ENCODE results near the gene BATF3.
"Not testable (repeated sequence)": the region's sequence is repeated elsewhere in the genome, so short reads cannot be mapped to it uniquely, and the experiment has no call there.

The BATF3 gene

DNA sequence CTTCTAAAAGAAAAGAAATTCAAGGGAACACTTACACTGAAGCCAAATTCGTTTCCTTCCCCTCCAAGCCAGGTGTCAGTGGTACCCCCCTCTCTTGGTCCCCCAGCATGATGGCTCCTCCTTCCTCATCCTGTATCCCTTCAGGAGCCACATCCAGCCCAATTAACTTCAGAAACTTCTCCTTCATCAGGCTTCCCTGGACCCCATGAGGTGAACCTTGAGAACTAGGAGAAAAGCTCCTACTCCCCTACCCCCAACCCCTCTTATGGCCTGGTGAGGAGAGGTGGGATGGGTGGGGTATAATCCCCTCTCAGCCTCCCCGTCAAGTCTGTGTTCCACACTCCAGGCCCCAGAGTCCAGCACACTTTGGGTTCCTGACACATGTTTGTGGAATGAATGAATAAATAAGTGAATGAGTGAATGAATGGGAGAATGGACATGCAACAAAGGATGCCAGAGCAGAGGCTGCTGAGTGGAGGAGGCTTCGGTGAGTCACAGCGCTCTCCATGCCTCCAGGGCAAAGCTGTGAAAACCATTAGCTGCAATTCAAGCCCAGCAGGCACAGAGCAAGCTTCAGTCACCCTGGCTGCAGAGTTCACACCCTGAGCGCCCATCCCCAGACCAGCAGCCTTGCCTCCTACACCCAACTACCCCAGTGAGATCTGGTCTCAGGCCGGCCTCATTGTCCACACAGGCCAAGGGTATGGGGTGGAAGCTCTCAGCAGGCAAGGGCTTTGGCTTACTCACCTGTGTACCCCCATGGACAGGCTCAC lies 43.8 kb downstream of the BATF3 start:
- DNase-seq, result no peak

DNA sequence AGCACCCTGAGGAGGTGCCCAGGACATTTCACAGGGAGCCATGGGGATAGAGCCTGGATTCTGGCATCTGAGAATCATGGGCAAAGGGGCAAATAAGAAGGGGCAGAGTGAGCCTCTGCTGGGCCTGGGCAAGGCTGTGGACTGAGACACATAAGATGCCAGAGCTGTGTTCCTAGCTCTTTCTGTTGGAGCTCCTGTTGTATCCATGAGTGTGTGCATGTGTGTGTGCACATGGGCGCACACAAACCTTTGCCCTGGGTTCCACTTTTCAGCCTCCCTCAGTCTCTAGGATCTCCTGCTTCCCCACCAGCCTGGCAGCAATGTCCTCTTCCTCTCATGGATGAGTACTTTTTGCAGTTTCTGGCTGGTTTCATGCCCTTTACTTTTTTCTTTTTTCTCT lies 47.0 kb downstream of the BATF3 start:
- DNase-seq, result no peak

DNA sequence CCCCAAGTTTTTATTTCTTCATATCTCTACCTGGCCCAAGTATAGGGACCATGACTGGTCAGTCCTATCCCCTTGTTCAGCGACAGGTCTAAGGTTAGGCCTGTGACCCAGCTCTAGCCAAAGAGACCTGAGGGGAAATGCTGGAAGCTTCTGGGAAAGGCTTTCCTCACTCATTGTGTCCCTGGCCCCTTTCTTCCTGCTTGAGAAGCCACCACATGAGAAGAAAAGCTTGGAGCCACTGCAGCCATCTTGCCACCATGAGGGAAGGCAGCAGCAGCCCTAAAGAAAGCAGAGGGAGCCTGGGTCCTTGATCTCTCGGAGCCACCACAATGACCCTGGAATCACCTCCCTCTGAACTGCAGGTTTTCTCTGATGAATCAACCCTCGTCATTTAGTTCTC lies 47.7 kb downstream of the BATF3 start:
- no peak for DNase-seq

DNA sequence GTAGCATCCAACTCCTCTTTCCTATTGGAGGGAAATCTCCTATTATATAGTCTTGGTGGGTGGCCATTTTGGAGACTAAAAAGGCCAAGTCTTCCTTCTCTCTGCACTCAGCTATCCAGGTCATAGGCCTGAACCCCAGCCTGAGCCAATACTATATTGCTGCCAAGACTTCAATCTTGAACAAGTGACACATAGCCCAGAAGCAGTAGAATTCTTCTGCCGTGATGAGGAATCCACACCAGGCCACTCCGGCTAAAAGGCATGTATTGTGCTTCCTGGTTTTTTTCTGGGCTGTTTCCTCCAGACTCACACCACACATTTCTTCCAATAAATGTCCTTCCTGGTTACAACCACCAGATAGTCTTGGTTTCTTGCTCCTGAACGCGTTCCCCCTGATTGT lies 48.1 kb downstream of the BATF3 start:
- DNase-seq, result no peak

DNA sequence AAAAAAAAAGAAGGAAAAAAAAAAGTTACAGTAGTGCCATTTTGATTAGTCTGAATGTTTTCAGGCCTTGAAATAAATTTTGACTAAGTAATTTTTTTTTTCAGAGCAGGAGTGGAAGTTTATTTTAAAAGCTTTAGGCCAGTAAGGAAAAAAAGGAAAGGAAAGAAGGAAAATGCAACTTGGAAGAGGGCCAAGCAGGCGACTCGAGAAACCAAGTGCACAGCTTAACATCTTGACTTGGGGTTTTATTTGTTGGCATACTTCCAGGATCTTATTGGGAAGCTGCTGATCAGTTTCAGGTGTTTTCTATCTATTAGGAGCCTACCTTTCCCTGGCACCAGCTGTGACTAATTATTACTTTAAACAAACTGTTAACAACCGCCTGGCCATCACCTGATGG lies 49.4 kb downstream of the BATF3 start:
- DNase-seq, result no peak

DNA sequence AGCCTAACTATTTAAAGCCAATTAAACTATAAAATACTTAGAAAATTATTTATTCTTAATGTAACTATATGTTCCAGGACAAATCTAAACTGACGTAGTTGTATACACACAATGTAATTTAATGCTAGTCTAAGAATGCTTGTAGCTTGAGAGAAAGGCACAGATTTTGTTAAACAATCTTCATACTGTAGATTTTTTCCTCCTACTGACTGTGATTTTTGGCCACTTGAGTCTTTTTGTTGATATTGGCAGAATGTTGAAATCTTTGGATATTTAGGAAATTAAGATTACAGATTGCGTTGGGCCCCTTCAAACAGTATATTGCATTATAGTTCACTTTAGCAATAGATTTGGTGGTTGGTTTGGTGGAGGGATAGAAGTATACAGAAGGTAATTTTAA lies 50.6 kb downstream of the BATF3 start:
- DNase-seq, result no peak

DNA sequence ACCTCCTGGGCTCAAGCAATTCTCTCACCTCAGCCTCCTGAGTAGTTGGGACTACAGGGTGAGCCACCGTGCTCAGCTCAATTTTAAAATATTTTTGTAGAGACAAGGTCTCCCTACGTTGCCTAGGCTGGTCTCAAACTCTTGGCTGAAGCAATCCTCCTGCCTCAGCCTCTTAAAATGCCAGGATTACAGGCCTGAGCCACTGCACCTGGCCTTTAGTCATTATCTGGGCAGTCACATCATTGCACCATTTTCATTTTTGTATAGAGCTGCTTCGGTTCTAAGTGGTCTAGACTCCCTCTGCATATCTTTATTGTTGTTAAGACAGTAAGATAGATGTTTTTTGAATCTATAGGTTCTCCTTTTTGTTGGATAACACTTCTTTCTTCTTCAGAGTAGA lies 51.2 kb downstream of the BATF3 start:
- no peak for DNase-seq

DNA sequence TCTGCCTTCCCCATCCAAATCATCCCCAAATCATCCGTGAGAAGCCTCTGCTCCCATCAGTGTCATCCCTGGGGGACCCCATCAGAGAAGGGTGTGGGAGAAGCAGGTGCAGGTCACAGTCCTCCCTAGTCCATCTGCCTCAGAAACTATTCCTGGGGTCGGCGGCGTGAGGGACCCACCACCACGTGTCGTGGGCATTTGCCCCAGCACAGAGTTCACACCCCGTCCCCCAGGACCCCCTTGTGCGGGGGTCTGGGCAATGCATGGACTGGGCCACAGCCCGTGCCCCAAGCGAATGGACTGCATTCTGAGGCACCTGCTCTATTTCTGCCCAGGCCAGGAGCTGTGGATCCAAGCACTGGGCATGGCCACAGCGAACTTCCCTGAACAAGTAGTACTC lies 52.6 kb downstream of the BATF3 start:
- no peak for DNase-seq

DNA sequence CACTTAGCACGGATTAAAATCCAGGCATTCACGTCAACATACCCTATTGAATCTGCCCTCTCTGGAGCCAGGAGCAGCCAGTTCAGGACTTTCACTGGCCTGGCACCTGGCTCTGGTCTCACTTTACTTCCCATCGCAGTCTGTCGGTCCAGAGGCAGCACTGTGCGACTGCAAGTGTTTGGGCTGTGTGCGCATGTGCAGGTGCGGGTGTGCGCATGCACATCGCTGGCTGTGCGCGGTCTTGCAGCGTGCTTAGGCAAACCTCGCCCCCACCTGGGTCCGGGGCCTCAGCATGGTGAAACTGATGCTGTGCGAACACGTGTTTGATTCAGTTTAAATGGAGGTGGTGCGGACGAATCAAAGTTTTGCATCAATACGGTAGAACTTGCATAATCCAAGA lies 53.1 kb downstream of the BATF3 start:
- DNase-seq, result no peak

DNA sequence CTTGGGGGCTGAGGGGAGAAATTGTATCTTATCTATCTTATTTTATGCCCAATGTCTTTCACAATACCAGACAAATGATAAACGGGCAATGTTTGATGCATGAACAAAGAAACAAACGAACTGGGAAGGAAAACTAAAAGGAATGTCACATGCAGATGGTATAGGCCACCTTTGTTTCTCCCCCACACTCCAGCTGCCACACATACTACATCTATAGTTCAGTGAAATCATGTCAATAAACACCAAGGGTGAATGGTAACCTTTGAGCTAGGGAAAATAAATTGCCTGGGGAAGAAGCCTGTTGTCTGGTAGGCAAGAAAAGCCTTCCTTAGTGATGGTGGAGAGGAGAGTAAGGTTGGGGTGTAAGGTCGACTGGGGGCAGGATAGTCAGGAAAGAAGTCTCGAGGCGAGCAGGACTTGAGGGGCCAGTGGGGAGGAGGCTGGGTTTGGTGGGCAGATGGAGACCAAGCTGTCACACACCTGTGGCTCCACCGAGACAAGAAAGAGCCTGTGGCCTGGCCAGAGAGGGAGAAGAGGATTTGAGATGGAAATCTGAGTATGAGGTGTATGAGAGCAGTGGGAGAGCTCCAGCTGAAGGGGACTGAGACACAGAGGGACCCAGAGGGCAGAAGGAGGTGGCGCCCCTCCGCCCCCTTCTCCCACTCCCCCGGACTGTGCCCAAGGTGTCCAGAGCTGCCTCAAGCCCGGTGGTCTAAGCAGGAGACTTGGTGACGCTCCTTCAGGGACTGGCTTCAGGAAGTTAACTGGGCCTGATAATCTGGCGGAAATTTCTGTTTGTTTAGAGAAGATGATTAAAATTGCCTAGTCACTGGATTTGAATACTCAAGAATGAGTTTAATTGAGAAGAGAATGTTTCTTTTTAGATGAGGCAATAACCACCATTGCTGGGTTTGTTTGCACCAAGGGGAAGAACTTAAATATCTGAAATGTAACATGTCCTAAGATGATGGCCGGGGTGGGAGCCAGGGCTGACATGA lies 53.8 kb downstream of the BATF3 start:
- DNase-seq, result no peak

DNA sequence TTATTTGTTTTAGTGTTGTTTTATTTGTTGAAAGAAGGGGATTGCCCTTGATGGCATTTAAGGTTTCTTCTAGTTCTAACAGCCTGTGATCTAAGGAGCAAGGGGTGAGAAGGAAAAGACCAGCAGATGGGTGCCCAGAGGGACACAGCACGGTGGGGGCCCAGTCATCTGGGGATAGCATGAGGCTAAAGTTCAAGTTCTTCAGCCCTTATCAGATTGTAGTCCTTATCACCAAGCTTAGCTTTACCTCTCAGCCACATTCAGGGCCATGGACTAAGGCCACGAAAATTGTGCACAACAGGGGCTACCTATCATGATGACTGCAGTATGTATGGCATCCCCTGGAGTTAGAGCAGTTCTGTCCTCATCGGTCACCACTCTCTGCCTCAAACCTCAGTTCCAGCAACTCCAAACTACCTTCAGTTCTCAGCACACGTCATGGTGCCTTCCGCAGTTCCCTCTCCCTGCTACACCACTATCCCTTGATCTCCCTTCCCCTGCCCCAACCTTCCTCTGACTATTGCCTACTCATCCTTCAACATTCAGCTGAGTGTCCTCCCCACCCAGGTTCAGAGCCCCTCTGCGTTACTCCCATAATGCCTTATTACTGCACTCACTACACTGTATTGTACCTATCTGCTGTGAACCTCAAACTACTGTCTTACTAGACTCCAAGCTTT lies 54.6 kb downstream of the BATF3 start:
- DNase-seq, result no peak

DNA sequence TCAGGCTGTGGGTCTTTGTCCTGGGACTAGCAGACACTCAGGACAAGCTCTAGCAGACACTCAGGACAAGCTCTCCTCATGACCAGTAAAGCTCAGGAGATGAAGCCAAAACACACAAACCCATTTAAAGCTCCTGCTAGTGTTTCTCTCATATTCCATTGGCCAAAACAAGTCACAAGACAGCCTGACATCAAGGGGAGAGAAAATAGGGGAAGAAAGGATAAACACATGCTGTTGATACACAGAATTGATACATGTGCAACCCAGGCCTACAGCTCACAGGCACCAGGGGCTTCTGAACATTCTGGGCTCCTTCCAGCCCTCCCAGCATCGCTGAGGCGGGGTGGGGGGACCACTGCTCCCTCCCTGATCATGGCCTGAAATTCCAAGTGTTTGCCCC lies 55.8 kb downstream of the BATF3 start:
- no peak for DNase-seq

DNA sequence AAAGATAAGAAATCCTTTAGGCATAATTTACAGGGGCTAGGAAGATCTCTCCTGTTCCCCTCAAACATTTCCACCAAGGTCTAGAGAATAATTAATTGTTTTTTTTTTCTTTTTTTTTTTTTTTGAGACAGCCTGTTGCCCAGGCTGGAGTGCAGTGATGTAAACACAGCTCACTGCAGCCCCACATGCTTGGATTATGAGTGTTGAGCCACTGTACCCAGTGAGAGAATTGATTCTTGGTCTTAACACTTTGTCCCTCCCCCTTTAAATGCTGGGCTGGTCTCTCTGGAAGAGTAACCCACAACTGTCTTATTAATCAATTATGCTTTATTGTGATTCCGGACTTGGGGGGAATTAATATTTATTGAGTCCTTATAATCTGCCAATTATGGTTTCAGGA lies 57.7 kb downstream of the BATF3 start:
- DNase-seq, result no peak

DNA sequence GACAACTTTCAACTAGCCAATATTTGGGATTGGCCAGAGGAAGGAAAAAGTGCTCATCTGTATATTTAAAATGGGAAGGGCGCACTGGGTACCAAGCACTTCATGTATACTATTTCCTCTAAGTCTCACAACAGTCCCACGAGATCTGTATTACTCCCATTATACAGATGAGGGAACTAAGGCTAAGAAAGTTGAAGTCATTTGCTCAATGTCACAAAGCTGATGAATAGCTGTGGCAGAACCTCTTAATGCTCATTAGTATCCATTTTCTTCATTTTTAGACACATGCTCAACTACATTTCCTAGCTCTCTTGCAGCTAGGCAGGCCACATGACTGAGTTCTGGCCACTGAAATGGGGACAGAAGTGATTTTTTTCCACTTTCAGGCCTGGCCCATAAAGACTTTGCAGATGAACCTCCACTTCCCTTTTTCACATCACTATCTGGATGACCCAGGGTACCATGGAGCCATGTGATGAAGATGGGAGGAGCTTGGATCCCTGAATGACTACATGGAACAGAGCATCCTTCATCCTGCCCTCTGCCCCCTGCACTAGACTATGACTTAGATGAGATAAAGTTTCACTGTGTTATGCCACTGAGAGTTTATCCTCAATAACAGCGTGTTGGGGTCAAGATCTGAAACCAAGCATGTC lies 59.3 kb downstream of the BATF3 start:
- no peak for DNase-seq

DNA sequence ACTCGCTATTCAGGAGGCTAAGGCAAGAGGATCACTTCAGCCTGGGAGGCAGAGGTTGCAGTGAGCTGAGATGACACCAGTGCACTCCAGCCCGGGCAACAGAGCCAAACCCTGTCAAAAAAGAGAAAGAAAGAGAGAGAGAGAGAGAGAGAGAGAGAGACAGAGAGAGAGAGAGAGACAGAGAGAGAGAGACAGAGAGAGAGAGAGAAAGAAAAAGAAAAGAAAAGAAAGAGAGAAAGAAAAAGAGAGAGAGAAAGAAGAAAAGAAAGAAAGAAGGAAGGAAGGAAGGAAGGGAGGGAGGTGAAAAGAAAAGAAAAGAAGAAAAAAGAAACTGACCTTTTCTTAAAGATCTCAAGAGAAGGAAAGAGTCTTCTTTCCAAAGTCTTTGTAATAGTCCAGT lies 60.1 kb downstream of the BATF3 start:
- DNase-seq, result not testable (repeated sequence)

DNA sequence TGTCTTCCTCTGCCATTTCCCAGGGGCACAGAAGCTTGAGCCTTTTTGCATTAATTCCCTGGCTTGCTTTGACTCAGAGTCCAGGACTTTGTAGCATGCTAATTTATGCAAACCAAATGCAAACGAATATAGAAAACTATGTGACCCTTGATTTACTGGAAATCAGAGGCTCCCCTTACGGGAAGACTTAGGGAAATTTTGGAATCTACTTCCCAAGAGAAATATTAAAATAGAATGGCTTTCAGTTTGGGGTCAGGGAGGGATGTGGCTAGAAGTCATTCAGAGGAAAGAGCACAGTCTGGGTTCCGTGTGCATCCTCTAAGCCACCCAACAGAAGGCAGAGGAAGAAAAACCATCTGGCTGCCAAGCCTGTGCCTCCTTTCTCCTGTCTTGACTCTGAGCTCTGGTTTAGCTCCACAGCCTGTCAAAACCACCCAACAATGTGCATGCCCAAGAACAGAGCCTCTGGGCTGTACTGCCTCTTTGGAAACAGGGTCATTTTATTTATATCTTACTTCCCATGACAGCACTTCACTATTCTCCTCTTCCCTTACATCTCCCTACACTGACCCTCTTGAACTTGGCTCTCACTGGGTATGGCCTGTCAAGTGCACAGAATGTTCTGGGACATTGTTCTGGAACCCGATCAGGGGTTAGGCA lies 61.0 kb downstream of the BATF3 start:
- DNase-seq, result no peak

DNA sequence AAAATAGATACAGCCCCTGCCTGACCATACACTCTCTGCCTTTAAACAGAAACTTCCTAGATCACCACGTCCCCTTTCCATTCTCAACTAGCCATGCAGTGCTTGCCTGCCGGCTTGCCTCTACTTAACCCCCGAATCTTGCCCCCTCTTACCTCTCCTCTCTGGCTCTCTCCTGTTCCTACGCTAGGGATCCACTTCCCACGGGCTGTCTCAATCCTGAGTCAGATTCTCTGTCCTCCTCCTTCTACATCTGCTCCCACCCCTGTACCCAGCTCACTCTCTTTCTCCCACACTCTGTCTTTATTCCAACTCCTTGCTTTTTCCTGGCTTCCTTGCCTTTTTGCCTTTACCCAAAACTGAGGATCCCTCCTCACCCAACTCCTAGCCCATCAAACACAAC lies 61.7 kb downstream of the BATF3 start:
- no peak for DNase-seq

Data from CD4-positive, alpha-beta T cell treated with Interleukin-17A for 4 hours (primary cell).